ENCODE results near the gene KLHDC9.
A peak's percentile ranks its signal among the peaks of the same experiment; 100 is the strongest.

KLHDC9 gene, protein sequence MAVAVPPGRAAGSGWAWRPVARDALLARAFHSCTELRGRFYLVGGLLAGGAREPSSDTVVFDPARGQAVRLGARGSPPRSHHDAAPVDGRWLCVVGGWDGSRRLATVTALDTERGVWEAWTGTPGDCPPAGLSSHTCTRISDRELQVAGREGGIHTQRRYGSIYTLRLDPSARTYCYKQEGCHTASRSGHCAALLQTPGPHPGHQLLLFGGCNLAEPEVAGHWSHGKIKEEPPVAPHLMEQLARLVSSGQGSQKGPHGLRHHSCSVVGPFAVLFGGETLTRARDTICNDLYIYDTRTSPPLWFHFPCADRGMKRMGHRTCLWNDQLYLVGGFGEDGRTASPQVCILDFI

DNA sequence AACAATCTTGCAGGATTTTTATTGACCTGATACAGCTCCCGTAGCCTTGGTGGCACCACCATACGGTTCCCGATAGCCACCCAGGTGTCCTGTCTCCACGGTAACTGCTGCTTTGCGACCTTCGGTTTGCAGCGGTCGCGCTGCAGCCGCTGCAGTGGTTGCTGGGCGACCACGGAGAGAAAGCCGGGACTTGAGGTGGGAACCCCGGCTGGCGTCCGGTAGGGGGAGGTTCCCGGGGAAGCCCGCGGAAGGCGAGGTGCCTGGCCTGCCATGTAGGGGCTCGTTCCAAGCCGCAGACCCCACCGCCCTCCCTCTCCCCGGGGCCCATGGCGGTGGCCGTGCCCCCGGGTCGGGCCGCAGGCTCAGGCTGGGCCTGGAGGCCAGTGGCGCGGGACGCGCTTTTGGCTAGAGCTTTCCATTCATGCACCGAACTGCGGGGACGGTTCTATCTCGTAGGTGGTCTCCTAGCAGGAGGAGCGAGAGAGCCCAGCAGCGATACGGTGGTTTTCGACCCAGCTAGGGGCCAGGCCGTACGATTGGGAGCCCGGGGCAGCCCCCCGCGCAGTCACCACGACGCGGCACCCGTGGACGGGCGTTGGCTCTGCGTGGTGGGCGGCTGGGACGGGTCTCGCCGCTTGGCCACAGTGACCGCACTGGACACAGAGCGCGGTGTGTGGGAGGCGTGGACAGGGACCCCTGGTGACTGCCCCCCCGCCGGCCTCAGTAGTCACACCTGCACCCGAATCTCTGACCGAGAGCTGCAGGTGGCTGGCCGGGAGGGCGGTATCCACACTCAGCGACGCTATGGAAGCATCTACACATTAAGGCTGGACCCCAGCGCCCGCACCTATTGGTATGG is at the start of gene KLHDC9:
TSS of gene KLHDC9 (plus strand) at position 152 of the 859 bp plus-strand sequence. CDS start at position 327, 175 bp downstream.
- TF ChIP-seq, protein P1, sequence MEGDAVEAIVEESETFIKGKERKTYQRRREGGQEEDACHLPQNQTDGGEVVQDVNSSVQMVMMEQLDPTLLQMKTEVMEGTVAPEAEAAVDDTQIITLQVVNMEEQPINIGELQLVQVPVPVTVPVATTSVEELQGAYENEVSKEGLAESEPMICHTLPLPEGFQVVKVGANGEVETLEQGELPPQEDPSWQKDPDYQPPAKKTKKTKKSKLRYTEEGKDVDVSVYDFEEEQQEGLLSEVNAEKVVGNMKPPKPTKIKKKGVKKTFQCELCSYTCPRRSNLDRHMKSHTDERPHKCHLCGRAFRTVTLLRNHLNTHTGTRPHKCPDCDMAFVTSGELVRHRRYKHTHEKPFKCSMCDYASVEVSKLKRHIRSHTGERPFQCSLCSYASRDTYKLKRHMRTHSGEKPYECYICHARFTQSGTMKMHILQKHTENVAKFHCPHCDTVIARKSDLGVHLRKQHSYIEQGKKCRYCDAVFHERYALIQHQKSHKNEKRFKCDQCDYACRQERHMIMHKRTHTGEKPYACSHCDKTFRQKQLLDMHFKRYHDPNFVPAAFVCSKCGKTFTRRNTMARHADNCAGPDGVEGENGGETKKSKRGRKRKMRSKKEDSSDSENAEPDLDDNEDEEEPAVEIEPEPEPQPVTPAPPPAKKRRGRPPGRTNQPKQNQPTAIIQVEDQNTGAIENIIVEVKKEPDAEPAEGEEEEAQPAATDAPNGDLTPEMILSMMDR (conservative IDR thresholded peaks at IDR 0.05): no peak
- H3K27ac ChIP-seq: peak within 1 kb of the TSS; percentile 80

DNA sequence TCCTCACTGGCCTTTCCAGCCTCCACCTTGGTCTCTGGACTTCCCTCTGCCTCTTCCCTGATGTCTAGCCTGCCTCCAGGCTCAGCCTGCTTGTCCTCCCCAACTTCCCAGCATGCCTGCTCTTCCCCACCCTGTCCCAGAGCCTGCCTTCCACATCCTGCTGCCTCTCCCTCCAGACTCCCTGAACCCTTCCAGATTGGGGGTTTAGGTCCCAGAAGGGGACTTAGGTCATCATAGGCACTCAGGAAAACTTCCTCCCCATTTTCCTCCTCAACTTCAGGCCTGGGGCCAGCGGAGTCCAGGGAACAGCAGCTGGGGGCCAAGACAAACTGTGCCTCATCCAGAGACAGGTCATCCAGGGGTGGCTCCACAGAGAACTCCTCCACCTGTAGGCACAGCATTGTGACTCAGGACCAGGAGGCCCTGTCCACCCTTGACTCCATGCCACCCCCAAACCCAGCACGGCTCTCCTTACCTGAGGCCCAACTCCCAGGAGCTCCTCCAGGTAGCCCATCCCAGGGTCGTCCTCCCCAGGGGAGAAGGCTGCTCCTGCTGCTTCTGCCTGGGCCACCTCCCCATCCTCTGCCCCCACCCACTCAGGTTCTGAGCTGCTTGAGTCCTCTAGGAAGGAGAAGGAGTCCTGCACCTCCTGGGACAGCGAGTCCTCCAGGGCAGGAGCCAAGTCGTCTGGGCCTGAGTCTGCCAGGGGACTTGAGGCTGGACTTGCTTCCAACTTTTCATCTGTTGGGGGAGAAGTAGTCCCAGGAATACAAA is 49.0 kb upstream of the KLHDC9 start:
- TF ChIP-seq, protein P1 (conservative IDR thresholded peaks at IDR 0.05): no peak
- no peak overlapping the region for H3K27ac ChIP-seq

DNA sequence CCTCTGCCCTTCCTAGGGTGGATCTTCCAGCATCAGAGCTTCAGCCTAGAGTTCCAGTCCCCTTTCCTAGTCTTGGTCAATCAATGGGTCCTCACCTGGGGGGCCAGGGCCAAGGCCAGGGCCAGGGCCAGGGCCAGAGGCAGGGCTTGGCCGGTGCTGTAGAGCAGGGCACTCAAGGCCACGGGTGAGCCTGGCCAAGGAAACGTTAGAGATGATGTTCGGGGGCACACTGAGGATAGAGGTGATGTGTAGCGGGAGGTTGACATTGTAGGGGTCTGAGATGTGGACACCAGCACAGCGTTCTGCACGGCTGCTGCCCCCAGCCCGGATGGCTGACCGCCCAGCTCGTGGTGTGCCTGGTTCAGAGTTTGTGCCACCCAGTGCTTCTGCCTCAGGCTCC is 46.9 kb upstream of the KLHDC9 start:
- TF ChIP-seq, protein P1 (conservative IDR thresholded peaks at IDR 0.05): no peak
- no peak overlapping the region for H3K27ac ChIP-seq

DNA sequence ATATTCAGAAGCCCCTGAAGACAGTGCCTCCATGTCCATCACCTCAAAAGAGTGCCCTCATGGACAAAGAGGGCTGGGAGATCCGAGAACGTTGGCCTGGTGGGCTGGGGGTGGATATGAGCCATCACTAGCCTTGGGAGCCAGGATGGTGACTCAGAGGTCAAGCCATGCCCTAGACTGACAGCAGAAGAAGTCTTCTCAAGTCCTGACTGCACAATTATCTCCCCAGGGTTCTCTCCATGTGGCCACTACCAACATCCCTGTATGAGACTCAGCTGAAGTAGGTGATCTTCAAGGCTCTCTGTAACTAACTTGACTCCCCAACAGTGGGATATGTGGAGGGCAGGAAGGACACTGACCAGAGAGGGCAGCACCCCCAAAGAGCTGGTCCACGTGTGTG is 45.3 kb upstream of the KLHDC9 start:
- TF ChIP-seq, protein P1 (conservative IDR thresholded peaks at IDR 0.05): no peak
- no peak overlapping the region for H3K27ac ChIP-seq

DNA sequence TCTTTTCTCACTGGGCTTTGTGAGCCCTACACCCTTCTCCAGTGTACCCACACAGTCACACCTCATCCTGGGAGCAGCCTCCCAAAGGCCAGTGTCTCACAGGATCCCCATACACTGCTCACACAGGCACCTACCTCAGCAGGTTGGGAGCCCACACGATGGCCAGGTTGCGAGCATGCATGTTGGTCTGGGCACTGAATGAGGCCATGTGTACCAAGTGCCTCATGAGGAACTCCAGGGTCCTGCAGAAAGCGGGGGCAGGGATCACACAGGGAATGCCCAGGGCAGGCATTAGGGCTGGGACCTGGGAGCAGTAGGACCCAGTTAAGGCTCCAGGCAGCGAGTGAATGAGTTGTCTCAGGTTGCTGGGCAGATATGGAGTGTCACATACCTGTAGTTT is 43.9 kb upstream of the KLHDC9 start:
- no peak overlapping the region for H3K27ac ChIP-seq
- TF ChIP-seq, protein P1 (conservative IDR thresholded peaks at IDR 0.05): no peak

DNA sequence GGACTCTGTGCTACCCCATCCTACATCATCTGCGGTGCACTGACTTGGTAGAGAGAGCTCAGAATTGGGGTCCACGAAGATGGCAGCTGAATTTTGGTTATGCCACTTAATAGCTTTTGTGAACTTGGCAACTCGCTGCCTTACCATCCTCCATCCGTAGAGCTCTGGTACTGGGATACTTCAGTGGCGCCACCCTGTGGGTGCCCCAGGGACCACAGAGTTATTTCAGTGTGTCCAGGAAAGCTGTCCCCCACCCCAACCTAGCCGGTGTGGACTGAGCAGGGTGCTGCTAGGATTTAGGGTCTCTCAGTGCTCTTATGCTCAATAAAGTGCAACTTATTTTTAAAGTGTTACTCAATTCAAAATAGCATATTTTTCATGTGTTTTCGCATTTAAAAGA is 43.4 kb upstream of the KLHDC9 start:
- no peak overlapping the region for H3K27ac ChIP-seq
- TF ChIP-seq, protein P1 (conservative IDR thresholded peaks at IDR 0.05): no peak

DNA sequence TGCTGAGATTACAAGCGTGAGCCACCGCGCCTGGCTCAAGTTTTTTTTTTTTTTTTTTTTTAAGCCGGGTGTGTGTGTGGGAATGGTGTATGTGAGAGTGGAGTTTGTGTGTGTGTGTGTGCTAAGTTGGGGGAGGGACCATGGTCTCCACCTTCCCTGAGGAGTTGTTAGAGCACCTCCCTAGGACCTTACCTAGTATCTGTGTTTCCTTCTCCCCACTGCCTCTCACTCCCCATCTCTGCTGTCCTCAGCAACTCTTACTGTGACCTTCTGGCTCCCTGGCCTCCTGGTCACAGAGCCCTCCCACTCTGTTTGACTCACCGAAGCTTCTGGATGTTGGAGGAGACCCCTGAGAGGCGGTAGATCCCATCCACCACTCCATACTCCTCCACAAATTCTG is 38.9 kb upstream of the KLHDC9 start:
- no peak overlapping the region for H3K27ac ChIP-seq
- TF ChIP-seq, protein P1 (conservative IDR thresholded peaks at IDR 0.05): no peak

Measured in VCaP (cell line).